ENCODE data around the gene RAB20.

RAB20 gene

GRCh38 chr13:110557610-110558305 is 3.8 kb downstream of the RAB20 start:
- in situ Hi-C loops (cut with MboI; ENCODE audit: low pct_unique_long_range_greater_than_20kb, low sequenced_read_pairs), result no loop called here
- DNase-seq, result no peak

- in situ Hi-C loops (cut with MboI; ENCODE audit: low pct_unique_long_range_greater_than_20kb, low sequenced_read_pairs), result no loop called here
- DNase-seq, result no peak
Observed at GRCh38 chr13:110557082-110557481, 4.4 kb downstream of the RAB20 start.

GRCh38 chr13:110556224-110556606 is 5.3 kb downstream of the RAB20 start:
- no peak for DNase-seq
- in situ Hi-C loops (cut with MboI; ENCODE audit: low pct_unique_long_range_greater_than_20kb, low sequenced_read_pairs), result no loop called here

GRCh38 chr13:110555601-110556223 is 5.8 kb downstream of the RAB20 start:
- in situ Hi-C loops (cut with MboI; ENCODE audit: low pct_unique_long_range_greater_than_20kb, low sequenced_read_pairs), result no loop called here
- peak; percentile 81 for DNase-seq

- no peak for DNase-seq
- in situ Hi-C loops (cut with MboI; ENCODE audit: low pct_unique_long_range_greater_than_20kb, low sequenced_read_pairs), result no loop called here
Observed at GRCh38 chr13:110554946-110555345, 6.6 kb downstream of the RAB20 start.

- in situ Hi-C loops (cut with MboI; ENCODE audit: low pct_unique_long_range_greater_than_20kb, low sequenced_read_pairs), result no loop called here
Observed at GRCh38 chr13:110554227-110554836, 7.2 kb downstream of the RAB20 start.

GRCh38 chr13:110553417-110553816 is 8.1 kb downstream of the RAB20 start:
- in situ Hi-C loops (cut with MboI; ENCODE audit: low pct_unique_long_range_greater_than_20kb, low sequenced_read_pairs), result no loop called here
- no peak for DNase-seq

More at GRCh38 chr13:110554227-110554836, 7.2 kb downstream of the RAB20 start:
- no peak for DNase-seq

- in situ Hi-C loops (cut with MboI; ENCODE audit: low pct_unique_long_range_greater_than_20kb, low sequenced_read_pairs), result no loop called here
- no peak for DNase-seq
Observed at GRCh38 chr13:110552767-110553166, 8.8 kb downstream of the RAB20 start.

- no peak for DNase-seq
- in situ Hi-C loops (cut with MboI; ENCODE audit: low pct_unique_long_range_greater_than_20kb, low sequenced_read_pairs), result no loop called here
Observed at GRCh38 chr13:110551284-110551683, 10.2 kb downstream of the RAB20 start.

GRCh38 chr13:110549795-110550160 is 11.7 kb downstream of the RAB20 start:
- no peak for DNase-seq
- in situ Hi-C loops (cut with MboI; ENCODE audit: low pct_unique_long_range_greater_than_20kb, low sequenced_read_pairs), result no loop called here

GRCh38 chr13:110548891-110549794 is 12.4 kb downstream of the RAB20 start:
- in situ Hi-C loops (cut with MboI; ENCODE audit: low pct_unique_long_range_greater_than_20kb, low sequenced_read_pairs), result no loop called here
- no peak for DNase-seq

GRCh38 chr13:110546926-110547325 is 14.6 kb downstream of the RAB20 start:
- DNase-seq, result peak; percentile 33
- in situ Hi-C loops (cut with MboI; ENCODE audit: low pct_unique_long_range_greater_than_20kb, low sequenced_read_pairs), result no loop called here

- in situ Hi-C loops (cut with MboI; ENCODE audit: low pct_unique_long_range_greater_than_20kb, low sequenced_read_pairs), result no loop called here
- no peak for DNase-seq
Observed at GRCh38 chr13:110546378-110546777, 15.1 kb downstream of the RAB20 start.

- in situ Hi-C loops (cut with MboI; ENCODE audit: low pct_unique_long_range_greater_than_20kb, low sequenced_read_pairs), result no loop called here
- DNase-seq, result no peak
Observed at GRCh38 chr13:110542169-110542796, 19.2 kb downstream of the RAB20 start.

GRCh38 chr13:110541526-110541920 is 20.0 kb downstream of the RAB20 start:
- no peak for DNase-seq
- in situ Hi-C loops (cut with MboI; ENCODE audit: low pct_unique_long_range_greater_than_20kb, low sequenced_read_pairs), result no loop called here

GRCh38 chr13:110540871-110541525 is 20.5 kb downstream of the RAB20 start:
- in situ Hi-C loops (cut with MboI; ENCODE audit: low pct_unique_long_range_greater_than_20kb, low sequenced_read_pairs), result no loop called here
- DNase-seq, result no peak

GRCh38 chr13:110539894-110540293 is 21.6 kb downstream of the RAB20 start:
- no peak for DNase-seq
- in situ Hi-C loops (cut with MboI; ENCODE audit: low pct_unique_long_range_greater_than_20kb, low sequenced_read_pairs), result no loop called here

- in situ Hi-C loops (cut with MboI; ENCODE audit: low pct_unique_long_range_greater_than_20kb, low sequenced_read_pairs), result no loop called here
- DNase-seq, result peak; percentile 27
Observed at GRCh38 chr13:110538632-110539031, 22.9 kb downstream of the RAB20 start.
